C1 segment of cervical spinal cord (tissue), 14 donors: ENCODE results near the gene SMARCC1.

Experiments used
- DNase-seq, 14 donors: peaks; one replicate each; lab custom pipeline; 2025; lab: John Stamatoyannopoulos, UW

The SMARCC1 gene

DNA sequence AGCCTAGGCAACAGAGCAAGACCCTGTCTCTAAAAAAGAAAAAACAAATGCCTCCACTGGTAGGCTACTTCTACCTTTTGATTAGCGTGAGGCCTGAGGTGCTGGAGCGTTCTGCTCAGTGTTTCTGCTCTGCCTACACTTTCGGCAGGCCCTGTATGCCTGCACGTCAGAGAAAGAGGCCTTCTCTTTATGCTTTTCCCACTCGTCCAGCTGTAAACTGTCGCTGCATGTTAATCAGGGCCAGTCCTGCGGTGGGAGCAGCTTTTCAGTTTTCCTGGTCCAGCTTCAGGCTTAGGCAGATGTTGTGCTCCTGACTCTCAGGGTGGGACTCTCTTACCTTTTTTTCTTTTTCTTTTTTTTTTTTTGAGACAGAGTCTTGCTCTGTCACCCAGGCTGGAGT is 228.3 kb downstream of the SMARCC1 start:
- DNase-seq: no peak

DNA sequence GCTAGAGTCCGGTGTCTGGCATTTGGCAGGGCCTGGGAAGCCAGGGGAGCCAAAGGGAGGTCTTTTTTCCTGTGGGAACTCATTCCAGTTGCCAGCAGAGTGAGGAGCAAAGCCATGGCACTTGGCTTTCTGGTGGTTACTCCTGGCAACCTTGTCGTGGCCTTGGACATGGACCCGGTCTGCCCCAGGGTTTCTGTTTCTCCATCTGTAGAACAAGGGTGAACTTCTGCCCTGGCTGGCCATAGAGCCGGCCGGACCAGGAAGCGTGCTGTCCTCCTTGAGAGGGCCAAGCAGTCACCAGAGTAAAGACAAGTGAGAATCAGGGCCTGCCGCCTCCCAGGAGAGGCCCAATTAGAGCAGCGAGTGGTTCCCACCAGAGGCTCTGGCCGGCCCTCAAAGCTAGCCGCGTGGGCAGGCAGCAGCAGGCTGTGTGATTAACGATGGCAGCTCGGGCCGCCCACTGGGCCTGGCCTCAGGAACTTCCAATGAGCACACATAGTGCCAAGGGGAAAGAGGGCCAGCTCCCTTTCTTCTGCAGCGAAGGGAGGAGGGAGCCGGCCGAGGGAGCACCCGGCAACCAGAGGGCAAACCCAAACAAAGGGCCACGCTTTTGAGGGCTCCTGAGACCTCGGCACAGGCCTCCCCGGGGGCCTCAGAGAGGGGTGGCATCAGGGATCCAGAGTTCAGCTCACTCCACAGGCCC is 239.1 kb downstream of the SMARCC1 start:
- peak in 12 of 14 donors; percentile 21 to 84 (median 68) for DNase-seq

- DNase-seq: no peak
These were observed 240.0 kb downstream of the SMARCC1 start for GRCh38 chr3:47541583-47542108.

DNA sequence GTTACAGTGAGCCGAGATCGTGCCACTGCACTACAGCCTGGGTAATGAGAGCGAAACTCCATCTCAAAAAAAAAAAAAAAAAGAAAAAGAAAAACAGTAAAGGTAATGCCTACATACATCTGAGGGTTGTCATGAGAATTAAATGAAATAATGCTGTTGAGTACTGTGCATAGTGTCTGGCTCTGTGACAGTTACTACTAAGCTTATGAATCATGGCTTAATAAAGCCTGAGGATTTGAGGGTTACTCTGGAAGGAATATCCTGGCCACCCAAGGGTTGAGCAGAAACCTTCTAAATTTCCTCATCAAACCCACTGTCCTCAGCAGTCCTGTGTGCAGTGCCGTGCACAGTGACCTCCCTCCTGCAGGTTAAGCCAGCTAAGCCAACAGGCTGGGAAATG is 241.4 kb downstream of the SMARCC1 start:
- DNase-seq: no peak

DNA sequence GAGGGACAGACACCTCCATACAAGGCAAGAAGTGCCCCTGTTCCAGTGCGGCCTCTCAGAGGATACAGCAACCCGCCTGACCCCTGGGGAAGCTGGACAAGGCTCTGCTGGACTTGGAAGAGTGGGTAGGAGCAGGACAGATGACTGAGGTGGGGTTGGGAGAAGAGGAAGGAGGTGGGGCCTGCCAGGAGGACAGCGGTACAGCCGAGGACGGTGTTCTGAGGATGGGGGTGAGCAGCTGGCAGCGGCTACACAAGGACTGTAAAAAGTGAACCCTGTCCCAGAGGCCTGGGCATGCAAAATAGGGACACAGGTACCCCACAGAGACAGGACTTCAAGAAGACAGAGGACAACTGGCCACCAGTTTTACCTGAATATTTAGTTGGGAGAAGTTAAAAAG is 244.7 kb downstream of the SMARCC1 start:
- no peak for DNase-seq

DNA sequence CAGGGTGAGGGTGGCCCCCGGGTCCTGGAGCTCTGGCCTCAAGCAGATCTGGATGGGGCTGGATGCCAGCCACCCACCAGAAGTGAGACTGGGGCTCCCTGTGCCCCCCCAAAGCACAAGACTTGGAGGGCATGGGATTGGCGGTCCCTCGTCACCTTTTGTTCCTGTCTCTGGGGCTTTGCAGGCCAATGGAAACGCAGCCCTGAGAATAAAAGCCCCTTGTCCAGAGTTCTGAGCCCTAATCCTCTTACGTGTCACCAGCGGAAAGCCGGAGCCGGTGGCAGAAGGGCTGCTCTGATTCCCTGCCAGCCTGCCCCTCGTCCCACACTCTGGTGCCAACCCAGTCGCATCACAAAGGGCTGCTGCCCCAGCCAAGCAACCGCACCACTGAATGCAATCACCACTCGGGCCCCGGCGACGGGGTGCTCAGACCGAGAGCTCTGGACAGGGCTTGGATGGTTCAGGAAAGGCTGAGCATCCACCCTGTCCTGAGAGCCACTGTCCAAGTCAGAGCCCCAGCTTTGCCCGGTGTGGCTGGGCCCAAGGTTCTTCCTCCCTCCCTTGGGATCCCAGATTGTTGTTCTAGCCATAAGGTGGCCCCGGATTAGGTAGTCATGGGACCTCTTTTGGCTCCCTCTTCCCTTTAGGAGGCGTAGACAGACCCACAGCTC is 245.3 kb downstream of the SMARCC1 start:
- DNase-seq: peak in 10 of 14 donors; percentile 8 to 63 (median 26)
